K562 (cell line): Measurements from ENCODE around the gene COL4A1. TPM values are rescaled to one million over a fixed set of nuclear protein-coding genes. Genes with fewer than 3 reads are reported as not detected.

Experiments
- ATAC-seq: fragments of 200-7000 bp; cut with Tn5 transposase; 3 replicates; pipeline ENCODE4 v1.9.1; 2020; ENCODE audit warnings: moderate library complexity
- BruUV-seq: library from RNA; stranded (reverse); fragments of 400-500 nt; replicated peaks from 2 replicates; lab custom pipeline; 2021; lab: Mats Ljungman, UMichigan
- CTCF ChIA-PET: fragments of 300-600 bp; formaldehyde crosslinking; extraction: SDS; loops from one replicate; lab custom pipeline; 2021; ENCODE audit warnings: low intra/inter-chr PET ratio; lab: Yijun Ruan, JAX
- POLR2A ChIA-PET: fragments of 300-600, 350-650 bp; sonication (Branson Sonifier 250); formaldehyde crosslinking; extraction: SDS; loops from one replicate; lab custom pipeline; 2021; ENCODE audit warnings: antibody characterized with exemption, inconsistent platforms; lab: Yijun Ruan, JAX
- DNase-seq, 4 experiments: peaks; one replicate each; pipeline versions ENCODE4 v3.0.0 to v3.0.0-alpha.2; 2011 to 2018; ENCODE audit warnings: low spot score in 3 of 4, mixed read lengths in 3 of 4; ENCODE audit errors: extremely low read depth in 1 of 4
- FAIRE-seq: peaks from 2 replicates; lab custom pipeline; 2011; peaks lifted over from hg19 to GRCh38; lab: Jason Lieb, UNC
- H2AFZ ChIP-seq: 2 replicates; pipeline ENCODE4 v1.6.0; 2011; ENCODE audit warnings: low read depth, low read length, control low read depth, inconsistent platforms
- H3K27ac ChIP-seq: fragments of 200-600 bp; 3 replicates; pipeline ENCODE4 v1.8.0; 2011; ENCODE audit warnings: low read depth, mild to moderate bottlenecking, control low read depth, inconsistent platforms, low read length, moderate library complexity, mixed read lengths; ENCODE audit errors: extremely low read depth
- H3K27me3 ChIP-seq, 2 experiments: fragments of 300-600 bp in 1 of 2; 2 replicates in 1 of 2; 3 replicates in 1 of 2; pipeline versions ENCODE4 v1.6.0 to v1.8.0; 2011; ENCODE audit warnings: inconsistent platforms in 2 of 2, low read length in 2 of 2, mild to moderate bottlenecking in 1 of 2, mixed read lengths in 1 of 2, moderate library complexity in 1 of 2; ENCODE audit not compliant: control insufficient read depth in 2 of 2, insufficient read depth in 2 of 2
- H3K36me3 ChIP-seq: fragments of 300-600 bp; 3 replicates; pipeline ENCODE4 v1.8.0; 2011; ENCODE audit warnings: mild to moderate bottlenecking, low read length, inconsistent platforms; ENCODE audit not compliant: control insufficient read depth, insufficient read depth
- H3K4me1 ChIP-seq, 2 experiments: fragments of 200-600 bp in 1 of 2; replicated peaks in 1 of 2; 2 replicates in 1 of 2; 3 replicates in 1 of 2; pipeline versions ENCODE4 v1.5.1 to v1.8.0; 2011; ENCODE audit warnings: inconsistent platforms in 2 of 2, low read length in 2 of 2, mild to moderate bottlenecking in 1 of 2, mixed read lengths in 1 of 2, moderate library complexity in 1 of 2; ENCODE audit not compliant: control insufficient read depth in 2 of 2, insufficient read depth in 2 of 2
- H3K4me2 ChIP-seq: 2 replicates; pipeline ENCODE4 v1.6.1; 2011; ENCODE audit warnings: low read length, control low read depth, inconsistent platforms, mixed read lengths; ENCODE audit not compliant: insufficient read depth
- H3K4me3 ChIP-seq: fragments of 200-600 bp; sonication (generic), shearing (Covaris generic); 2 replicates; pipeline ENCODE4 v1.5.1; 2016; ENCODE audit warnings: control low read depth, inconsistent platforms
- H3K79me2 ChIP-seq: fragments of 200-600 bp; 3 replicates; pipeline ENCODE4 v1.8.0; 2011; ENCODE audit warnings: low read length, inconsistent platforms; ENCODE audit not compliant: control insufficient read depth, insufficient read depth
- H3K9ac ChIP-seq, 2 experiments: 2 replicates each; pipeline versions ENCODE4 v1.6.0 to v1.6.1; 2011; ENCODE audit warnings: low read depth in 2 of 2, low read length in 2 of 2, control low read depth in 1 of 2, inconsistent platforms in 1 of 2, mild to moderate bottlenecking in 1 of 2, mixed read lengths in 1 of 2; ENCODE audit not compliant: insufficient read depth in 1 of 2
- H3K9me1 ChIP-seq: one replicate; pipeline ENCODE4 v1.6.0; 2011; ENCODE audit warnings: inconsistent platforms, mild to moderate bottlenecking, low read length, moderate library complexity; ENCODE audit not compliant: control insufficient read depth, insufficient read depth
- H3K9me3 ChIP-seq: replicated peaks from 2 replicates; pipeline ENCODE4 v1.5.1; 2011; ENCODE audit warnings: low read depth, low read length, inconsistent platforms; ENCODE audit not compliant: control insufficient read depth, insufficient read depth
- H4K20me1 ChIP-seq: replicated peaks from 2 replicates; pipeline ENCODE4 v1.6.1; 2011; ENCODE audit warnings: low read length, inconsistent platforms, mixed read lengths; ENCODE audit not compliant: control insufficient read depth, insufficient read depth
- BRD4 ChIP-seq: fragments of 200-600 bp; sonication (generic); IDR thresholded peaks from 2 replicates; pipeline ENCODE4 v1.6.1; 2017; ENCODE audit warnings: inconsistent platforms
- E2F4 ChIP-seq: sonication (generic); formaldehyde crosslinking; IDR thresholded peaks from 2 replicates; pipeline ENCODE4 v1.8.0; 2022; ENCODE audit warnings: mild to moderate bottlenecking, low read depth, missing genetic modification reagents
- KAT2B ChIP-seq: IDR thresholded peaks from one replicate; pipeline ENCODE4 v1.6.1; 2012; ENCODE audit warnings: low read depth, mild to moderate bottlenecking, control low read depth, inconsistent platforms, low read length, moderate library complexity
- NR3C1 ChIP-seq: sonication (generic); formaldehyde crosslinking; IDR thresholded peaks from 2 replicates; pipeline ENCODE4 v1.8.1; 2022; ENCODE audit warnings: missing genetic modification reagents
- POU5F1 ChIP-seq: fragments of 150-350 bp; IDR thresholded peaks from 2 replicates; pipeline ENCODE4 v1.6.1; 2014; ENCODE audit warnings: borderline replicate concordance, low read length, low read depth, mild to moderate bottlenecking; ENCODE audit not compliant: partially characterized antibody
- PYGO2 ChIP-seq: fragments of 450-650 bp; IDR thresholded peaks from 2 replicates; pipeline ENCODE4 v1.6.1; 2016; ENCODE audit warnings: mild to moderate bottlenecking, missing genetic modification characterization, moderate library complexity, missing compliant biosample characterization
- RHOXF2B ChIP-seq: fragments of 250-450 bp; sonication (Bioruptor Pico); conservative IDR thresholded peaks from 2 replicates; pipeline ENCODE4 v1.5.1; 2021
- SPI1 ChIP-seq: IDR thresholded peaks from 2 replicates; pipeline ENCODE4 v1.6.1; 2011; ENCODE audit warnings: low read depth, low read length, control low read depth, borderline replicate concordance
- SRSF9 ChIP-seq: fragments of 200-400 bp; formaldehyde crosslinking; IDR thresholded peaks from 2 replicates; pipeline ENCODE4 v1.6.1; 2017; ENCODE audit warnings: low read depth, low read length, borderline replicate concordance
- TAF1 ChIP-seq: IDR thresholded peaks from 2 replicates; pipeline ENCODE4 v1.6.1; 2011; ENCODE audit warnings: mild to moderate bottlenecking, low read length, moderate library complexity; ENCODE audit not compliant: insufficient read depth, control insufficient read depth, severe bottlenecking; ENCODE audit errors: extremely low read depth
- XRCC5 ChIP-seq: fragments of 200-400 bp; formaldehyde crosslinking; IDR thresholded peaks from 2 replicates; pipeline ENCODE4 v1.6.1; 2017; ENCODE audit warnings: low read depth, mild to moderate bottlenecking, low read length
- ZBTB17 ChIP-seq: fragments of 450-650 bp; formaldehyde crosslinking; IDR thresholded peaks from 2 replicates; pipeline ENCODE4 v1.4.0; 2020; ENCODE audit warnings: mild to moderate bottlenecking
- ZNF134 ChIP-seq: fragments of 250-450 bp; sonication (Bioruptor Pico); conservative IDR thresholded peaks from 2 replicates; pipeline ENCODE4 v1.4.0; 2020
- WGBS: fragments of 100-300 bp; shearing (Covaris generic); methylation state at CpG from one replicate; pipeline ENCODE4 v1.1.6; 2016; ENCODE audit warnings: low coverage, mixed read lengths; ENCODE audit not compliant: insufficient coverage; ENCODE audit errors: missing lambda C conversion rate; 5-methylcytosine and 5-hydroxymethylcytosine counted together
- in situ Hi-C: fragments of 300-500 bp; cut with MboI; formaldehyde crosslinking; loops from 4 replicates; pipeline ENCODE4 v1.15.0; 2018; ENCODE audit warnings: inconsistent platforms, mixed read lengths
- intact Hi-C: fragments of 100-400 bp; cut with micrococcal nuclease; formaldehyde crosslinking; loops from 2 replicates; pipeline ENCODE4 v1.14.2; 2022
- polyA plus RNA-seq, 8 experiments: library from polyadenylated mRNA; depleted of rRNA in 4 of 8; stranded (reverse) in 5 of 8; unstranded in 3 of 8; fragments of >200 nt; fragmentation: Nextera tagmentation in 2 of 8; fragmentation: Illumina TruSeq in 1 of 8; extraction: Ambion mirVana in 2 of 8; extraction: Trizol in 1 of 8; gene quantifications; 2 replicates each; pipeline versions ENCODE4 v1.2.1 to v1.2.3, GENCODE V29; 2011 to 2014; ENCODE audit warnings: inconsistent platforms in 1 of 8, missing spikeins in 1 of 8
- total RNA-seq, 7 experiments: library from RNA; depleted of rRNA in 6 of 7; stranded (reverse); fragments of >200 nt in 6 of 7; fragmentation: Illumina TruSeq in 2 of 7; extraction: Trizol in 2 of 7; gene quantifications; 2 replicates each; pipeline versions ENCODE4 v1.2.1 to v1.2.3, GENCODE V29; 2011 to 2021; ENCODE audit warnings: low replicate concordance in 1 of 7
- TF ChIP-seq, protein P1 (sequence below): fragments of 450-650 bp; IDR thresholded peaks from one replicate; pipeline ENCODE4 v1.6.1; 2018; ENCODE audit warnings: mild to moderate bottlenecking, moderate library complexity; ENCODE audit not compliant: partially characterized antibody

COL4A1 gene
- total and polyA plus RNA-seq, 9 of the 15 experiments (the other 6 are each of a cell fraction or from before 2014, with no cell fraction given), result 0.35 TPM; not detected in 8

DNA sequence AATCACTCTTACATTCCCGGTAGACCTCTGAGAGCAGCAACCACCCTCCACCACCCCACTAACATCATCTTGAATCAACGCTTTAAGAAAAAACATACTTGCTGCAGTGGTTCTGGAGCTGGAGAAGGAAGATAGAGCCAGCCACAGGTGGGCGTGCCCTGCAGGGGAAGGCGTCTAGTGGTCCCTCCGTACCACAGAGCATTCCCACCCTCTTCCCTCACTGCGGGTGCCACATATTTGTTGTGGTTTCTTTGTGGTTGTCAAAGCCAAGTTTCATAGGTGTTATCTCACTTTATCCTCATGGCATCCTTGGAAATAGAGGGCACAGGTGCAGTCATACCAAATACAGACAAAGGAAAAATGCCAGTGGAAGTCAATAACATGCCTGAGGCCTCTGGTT, 22.3 kb upstream of the COL4A1 start:
- ATAC-seq (no peak), DNase-seq (no peak), FAIRE-seq (no peak)
- H3K27ac ChIP-seq, result no peak overlapping the region
- no peak overlapping the region for H3K4me3 ChIP-seq
- H3K27me3 ChIP-seq, result peaks cover 0 to 40% of the 10 kb centered on the region in 2 experiments; a peak in 3 of 5 replicates
- no peaks in the 10 kb centered on the region for H3K9me3 ChIP-seq
- CTCF ChIA-PET, result no interaction called here
- WGBS, result 0% methylated on average over 6 of the region's 6 CpGs
- no peaks in the 10 kb centered on the region for H4K20me1 ChIP-seq
- no peaks in the 10 kb centered on the region for H3K4me1 ChIP-seq
- POLR2A ChIA-PET, result no interaction called here
- no peaks in the 10 kb centered on the region for H3K36me3 ChIP-seq
- H3K4me2 ChIP-seq, result no peak overlapping the region
- in situ Hi-C loops (no loop called here), intact Hi-C loops (no loop called here)
- TF ChIP-seq ZBTB17 (no peak), ZNF134 (CRISPR knock-in tag) (no peak), SPI1 (no peak), NR3C1 (no peak), E2F4 (CRISPR knock-in tag) (no peak), POU5F1 (no peak), RHOXF2B (CRISPR knock-in tag) (no peak), PYGO2 (no peak), BRD4 (no peak), XRCC5 (no peak), SRSF9 (no peak), TAF1 (no peak), KAT2B (no peak)
- TF ChIP-seq, protein P1, sequence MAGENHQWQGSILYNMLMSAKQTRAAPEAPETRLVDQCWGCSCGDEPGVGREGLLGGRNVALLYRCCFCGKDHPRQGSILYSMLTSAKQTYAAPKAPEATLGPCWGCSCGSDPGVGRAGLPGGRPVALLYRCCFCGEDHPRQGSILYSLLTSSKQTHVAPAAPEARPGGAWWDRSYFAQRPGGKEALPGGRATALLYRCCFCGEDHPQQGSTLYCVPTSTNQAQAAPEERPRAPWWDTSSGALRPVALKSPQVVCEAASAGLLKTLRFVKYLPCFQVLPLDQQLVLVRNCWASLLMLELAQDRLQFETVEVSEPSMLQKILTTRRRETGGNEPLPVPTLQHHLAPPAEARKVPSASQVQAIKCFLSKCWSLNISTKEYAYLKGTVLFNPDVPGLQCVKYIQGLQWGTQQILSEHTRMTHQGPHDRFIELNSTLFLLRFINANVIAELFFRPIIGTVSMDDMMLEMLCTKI, result no peak
- H3K79me2 ChIP-seq, result no peaks in the 10 kb centered on the region
- BruUV-seq, result no TSS peak
- H3K9me1 ChIP-seq, result no peaks in the 10 kb centered on the region
- H3K9ac ChIP-seq, result no peak overlapping the region
- no peak overlapping the region for H2AFZ ChIP-seq
